ENCODE measurements around the gene DHX16. TPM values are rescaled to one million over a fixed set of nuclear protein-coding genes. Genes with fewer than 3 reads are reported as not detected.

Gene DHX16
- total RNA-seq, 1 experiment from 2014 or later: 36.8 TPM

GRCh38 chr6:30626484-30627366, 46.1 kb downstream of the DHX16 start, which contains the start of gene ATAT1:
TSS of gene ATAT1 (plus strand) at chr6:30626874.
- peak; percentile 84 for DNase-seq (ENCODE audit: low read depth)

DNA sequence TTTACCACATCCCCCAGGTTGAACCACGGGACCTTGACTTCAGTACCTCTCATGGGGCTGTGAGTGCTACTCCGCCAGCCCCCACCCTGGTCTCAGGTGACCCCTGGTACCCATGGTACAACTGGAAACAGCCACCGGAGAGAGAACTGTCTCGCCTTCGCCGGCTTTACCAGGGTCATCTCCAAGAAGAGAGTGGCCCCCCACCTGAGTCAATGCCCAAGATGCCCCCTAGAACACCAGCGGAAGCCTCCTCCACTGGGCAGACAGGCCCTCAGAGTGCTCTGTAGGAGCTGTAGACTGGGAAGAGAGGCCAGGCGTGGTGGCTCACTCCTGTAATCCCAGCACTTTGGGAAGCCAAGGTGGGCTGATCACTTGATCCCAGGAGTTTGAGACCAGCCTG, 47.3 kb downstream of the DHX16 start:
- DNase-seq (ENCODE audit: low read depth): no peak

DNA sequence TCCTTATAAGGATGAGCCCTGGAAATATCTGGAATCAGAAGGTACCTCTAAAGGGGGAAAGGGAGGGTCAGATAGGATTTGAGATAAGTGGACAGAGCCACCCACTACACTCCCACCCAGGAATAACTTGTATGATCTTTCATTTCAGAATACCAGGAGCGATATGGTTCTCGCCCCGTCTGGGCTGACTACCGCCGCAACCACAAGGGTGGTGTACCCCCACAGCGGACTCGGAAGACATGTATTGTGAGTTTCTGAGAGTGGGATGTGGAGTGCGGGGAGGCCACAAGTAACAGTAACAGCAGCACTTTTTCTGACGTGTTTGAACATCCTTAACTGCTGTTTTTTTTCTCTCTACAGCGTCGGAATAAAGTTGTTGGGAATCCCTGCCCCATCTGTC, 53.2 kb downstream of the DHX16 start:
- no peak for DNase-seq (ENCODE audit: low read depth)

DNA sequence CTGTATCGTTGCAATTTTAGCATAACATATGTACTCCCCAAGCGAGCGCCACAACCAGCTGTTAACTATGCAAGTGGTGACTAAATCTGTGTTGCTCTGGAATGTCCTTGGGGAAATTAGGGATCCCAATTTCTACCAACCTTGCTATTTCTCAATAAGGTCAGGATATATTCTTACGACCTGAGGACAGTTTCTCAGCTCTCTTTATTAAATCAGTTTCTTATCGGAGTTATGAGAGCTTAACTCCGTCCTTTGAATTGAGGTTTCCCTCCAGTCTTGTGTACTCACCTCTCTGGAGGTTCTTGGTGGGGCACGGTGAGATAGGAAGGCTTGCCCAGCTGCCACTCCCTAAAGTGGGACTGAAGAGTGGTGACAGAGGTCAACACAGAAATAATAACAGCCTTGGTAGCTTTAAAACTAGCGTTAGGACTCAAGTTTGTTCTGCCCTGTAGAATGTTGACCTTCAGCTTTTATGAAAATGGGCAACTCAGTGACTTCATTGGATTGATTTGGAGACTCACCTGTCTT, 54.5 kb downstream of the DHX16 start:
- no peak for DNase-seq (ENCODE audit: low read depth)

GRCh38 chr6:30617565-30618269, 55.1 kb downstream of the DHX16 start, which contains the start of gene MRPS18B:
TSS of gene MRPS18B (plus strand) at chr6:30617840. CDS start at chr6:30617866, 26 bp downstream.
- DNase-seq (ENCODE audit: low read depth): peak; percentile 97

DNA sequence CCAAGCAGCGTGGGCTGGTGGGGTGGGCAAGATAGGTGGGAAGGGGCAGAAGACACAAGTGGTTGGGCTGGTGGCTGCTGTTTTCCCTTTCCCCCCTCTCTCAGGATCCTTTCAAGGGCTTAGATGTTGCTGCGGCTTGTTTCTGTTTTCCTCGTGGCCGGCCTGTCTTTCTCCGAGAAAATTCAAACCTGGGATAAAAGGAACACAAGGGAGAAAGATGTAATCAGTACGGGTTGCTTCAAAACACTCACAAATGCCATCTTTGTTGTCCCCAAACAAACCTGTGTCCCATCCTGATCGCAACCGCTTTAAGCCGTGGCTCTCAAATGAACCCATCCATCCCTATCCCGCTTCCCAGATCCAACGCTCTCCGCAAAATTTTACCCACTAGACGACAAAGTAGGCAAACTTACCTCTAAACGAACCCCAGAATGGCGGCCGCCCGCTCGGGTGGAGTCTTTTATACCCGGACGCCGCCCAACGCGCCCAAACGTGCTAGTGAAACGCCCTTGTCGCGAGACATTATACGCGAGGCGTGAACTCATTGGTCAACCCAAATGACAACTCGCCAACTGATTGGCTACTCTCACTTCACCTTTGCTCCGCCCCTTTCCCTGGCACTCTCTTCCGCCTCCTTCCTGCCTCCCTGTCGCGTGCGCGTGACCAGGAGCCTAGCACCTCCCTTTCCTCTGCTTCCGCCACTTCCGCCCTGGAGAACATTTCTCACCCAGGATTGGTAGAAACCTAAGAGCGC, 55.8 kb downstream of the DHX16 start, which contains the start of gene PPP1R10:
Gene PPP1R10, minus strand, starts transcription at position 433 of the 754 bp plus-strand sequence. CDS start 7,299 bp downstream, outside the sequence.
- peak; percentile 100 for DNase-seq (ENCODE audit: low read depth)

DNA sequence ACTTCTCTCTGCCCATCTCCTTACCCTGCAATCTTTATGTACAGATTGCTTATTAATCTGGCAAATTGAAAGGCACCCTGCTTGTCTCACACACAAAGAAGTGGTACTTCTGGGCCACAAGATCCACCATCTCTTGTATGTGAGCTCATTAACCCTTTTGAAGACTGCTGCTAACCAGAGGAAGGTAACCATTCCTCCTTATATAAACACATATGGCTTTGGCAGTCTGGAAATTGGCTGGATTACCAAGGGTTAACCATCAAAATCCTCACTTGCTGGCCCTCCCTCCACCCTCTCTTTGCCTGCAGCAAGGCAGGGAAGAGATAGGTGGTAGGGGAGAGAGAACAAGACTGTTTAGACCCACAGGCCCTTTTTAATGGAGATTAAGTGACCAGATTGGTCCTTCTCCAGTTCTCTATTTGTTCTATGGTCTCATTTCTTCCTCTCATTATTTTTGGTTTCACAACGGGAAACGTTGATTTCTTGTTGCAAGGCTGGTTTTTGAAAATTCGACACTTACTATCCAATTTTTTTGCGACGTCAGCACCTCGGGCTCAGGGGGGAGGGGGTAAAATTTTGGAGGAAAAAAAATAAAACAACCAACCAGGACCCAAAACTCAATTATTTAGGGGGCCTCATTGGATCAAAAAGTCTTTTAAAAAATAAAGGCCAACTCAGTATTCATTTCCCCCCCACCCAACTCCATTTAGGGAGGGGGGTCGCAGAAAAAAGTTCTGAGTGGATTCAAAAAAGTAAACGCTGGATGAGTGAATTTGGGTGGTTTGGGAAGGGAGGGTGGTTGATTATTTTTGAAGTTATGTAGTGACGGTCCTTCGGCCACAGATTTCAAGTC, 56.6 kb downstream of the DHX16 start:
- peak; percentile 37 for DNase-seq (ENCODE audit: low read depth)

DNA sequence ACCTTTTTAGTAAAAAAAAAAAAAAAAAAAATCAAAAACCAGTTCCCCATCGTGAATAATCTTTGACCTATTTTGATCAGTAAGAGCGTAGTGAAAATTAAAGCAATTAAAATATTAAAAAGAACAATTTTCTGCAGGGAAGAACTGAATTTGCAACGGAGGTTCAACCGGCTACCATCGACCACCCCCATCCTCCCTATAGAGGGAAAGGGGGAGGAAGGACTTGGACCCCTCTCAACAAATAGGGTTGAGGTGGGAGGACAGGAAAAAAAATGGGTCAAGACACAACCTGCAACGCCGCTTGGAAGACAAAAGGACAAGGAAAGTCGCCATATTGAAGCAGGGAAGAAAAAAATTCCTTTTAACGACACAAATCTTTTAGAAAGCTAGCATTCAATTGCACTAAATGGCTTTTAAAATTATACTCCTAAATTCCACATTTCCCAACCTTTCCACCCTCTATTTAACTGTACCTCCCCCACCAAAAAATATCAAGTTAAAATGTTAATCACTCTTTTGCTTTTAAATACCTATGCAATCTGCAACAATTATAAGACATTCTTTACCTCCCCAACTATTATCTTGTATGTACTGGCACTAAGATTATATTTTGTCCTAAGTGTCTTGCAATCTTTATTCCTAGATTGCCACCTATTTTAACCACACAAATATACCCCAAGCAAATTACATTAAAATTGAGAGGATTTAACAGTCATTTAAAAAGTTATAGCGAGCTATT, 57.4 kb downstream of the DHX16 start:
- peak; percentile 85 for DNase-seq (ENCODE audit: low read depth)

- peak; percentile 97 for DNase-seq (ENCODE audit: low read depth)
Observed at GRCh38 chr6:30614843-30615218, 58.0 kb downstream of the DHX16 start.

- no peak for DNase-seq (ENCODE audit: low read depth)
Observed at GRCh38 chr6:30614044-30614842, 58.6 kb downstream of the DHX16 start.

GRCh38 chr6:30613251-30614043, 59.4 kb downstream of the DHX16 start:
- DNase-seq (ENCODE audit: low read depth): no peak

GRCh38 chr6:30612687-30613248, 60.0 kb downstream of the DHX16 start:
- peak; percentile 59 for DNase-seq (ENCODE audit: low read depth)

DNA sequence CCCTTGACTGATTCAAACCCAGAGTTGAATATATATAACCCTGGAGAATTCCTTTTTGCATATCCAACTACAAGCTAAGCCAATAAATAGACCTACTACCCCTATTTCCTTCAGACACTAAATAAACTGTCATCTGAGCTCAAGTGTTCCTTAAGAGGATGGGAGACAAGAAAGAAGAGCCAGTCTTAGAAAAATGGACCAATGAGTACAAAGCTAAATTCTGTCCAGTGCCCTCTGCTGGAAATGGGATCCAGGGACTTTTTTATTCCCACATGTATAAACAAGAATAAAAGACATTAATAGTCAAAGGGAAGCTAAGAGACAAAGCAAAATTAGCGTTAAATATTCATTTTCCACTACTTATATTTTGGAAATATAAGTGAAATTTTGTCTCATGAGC, 60.6 kb downstream of the DHX16 start:
- DNase-seq (ENCODE audit: low read depth): peak; percentile 35

GRCh38 chr6:30611856-30612194, 61.0 kb downstream of the DHX16 start:
- no peak for DNase-seq (ENCODE audit: low read depth)

GRCh38 chr6:30611150-30611855, 61.5 kb downstream of the DHX16 start:
- DNase-seq (ENCODE audit: low read depth): no peak

DNA sequence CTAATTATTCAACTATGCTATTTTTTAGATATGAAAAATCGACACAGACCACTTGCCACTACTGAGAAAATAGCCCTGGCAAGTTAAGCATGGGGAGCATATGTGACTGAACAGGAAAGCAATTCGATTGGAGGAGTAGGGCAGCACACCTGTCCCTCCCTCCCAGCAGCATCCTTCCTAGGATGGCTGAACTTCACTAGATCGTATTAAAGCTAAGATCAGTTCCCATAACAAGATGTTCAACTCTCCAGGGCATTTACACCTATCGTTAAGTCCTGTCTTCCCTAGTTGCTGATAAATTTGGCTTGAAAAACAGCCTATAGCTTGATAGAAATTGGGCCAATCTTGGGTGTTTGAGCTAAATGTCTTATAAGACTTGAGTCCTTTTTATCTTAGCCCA, 62.7 kb downstream of the DHX16 start:
- no peak for DNase-seq (ENCODE audit: low read depth)

DNA sequence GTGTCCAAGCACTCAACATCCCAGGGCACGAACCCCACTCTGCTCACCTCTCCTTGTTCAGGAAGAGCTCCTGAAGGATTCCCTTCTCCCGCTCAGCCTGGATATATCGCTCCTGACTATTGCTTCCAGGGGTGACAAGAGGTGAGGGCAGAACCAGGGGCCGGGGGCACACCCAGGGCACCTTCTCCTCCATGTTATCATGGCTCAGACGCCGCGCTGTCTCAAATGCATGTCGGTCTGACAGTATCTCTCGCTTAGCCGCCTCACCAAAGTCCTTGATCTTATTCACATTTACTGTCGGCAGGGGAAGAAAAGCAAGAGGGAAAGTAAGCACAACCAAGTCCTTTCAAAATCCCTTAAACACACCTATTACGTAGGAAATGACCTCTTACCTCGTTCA, 68.8 kb downstream of the DHX16 start:
- no peak for DNase-seq (ENCODE audit: low read depth)
